NCI-H510A treated with DMSO at 0.1 percent for 48 hours (cell line): ENCODE measurements around the gene C4BPB.

Experiments
- DNase-seq: peaks from one replicate; lab custom pipeline; 2025; lab: John Stamatoyannopoulos, UW

Gene C4BPB

GRCh38 chr1:207059881-207060280 lies 28.8 kb upstream of the C4BPB start:
- DNase-seq = no peak

GRCh38 chr1:207060596-207060995 lies 28.1 kb upstream of the C4BPB start:
- DNase-seq = no peak

- DNase-seq = no peak
Observed at GRCh38 chr1:207062058-207062457, 26.6 kb upstream of the C4BPB start.

- DNase-seq = no peak
Observed at GRCh38 chr1:207063014-207063413, 25.6 kb upstream of the C4BPB start.

- DNase-seq = no peak
Observed at GRCh38 chr1:207064561-207064960, 24.1 kb upstream of the C4BPB start.

GRCh38 chr1:207067185-207067584 lies 21.5 kb upstream of the C4BPB start:
- no peak for DNase-seq

- DNase-seq = no peak
Observed at GRCh38 chr1:207067665-207068064, 21.0 kb upstream of the C4BPB start.

GRCh38 chr1:207069061-207069460 lies 19.6 kb upstream of the C4BPB start:
- no peak for DNase-seq

GRCh38 chr1:207069858-207070506 lies 18.7 kb upstream of the C4BPB start:
- DNase-seq = no peak

- DNase-seq = no peak
Observed at GRCh38 chr1:207070811-207071210, 17.8 kb upstream of the C4BPB start.

- DNase-seq = no peak
Observed at GRCh38 chr1:207071426-207071825, 17.2 kb upstream of the C4BPB start.

GRCh38 chr1:207072233-207072632 lies 16.4 kb upstream of the C4BPB start:
- DNase-seq = no peak

GRCh38 chr1:207073906-207074820 lies 14.5 kb upstream of the C4BPB start:
- no peak for DNase-seq

GRCh38 chr1:207076181-207076955 lies 12.3 kb upstream of the C4BPB start:
- no peak for DNase-seq

GRCh38 chr1:207077012-207077411 lies 11.6 kb upstream of the C4BPB start:
- no peak for DNase-seq

- DNase-seq = peak; percentile 75
Observed at GRCh38 chr1:207077470-207078377, 10.9 kb upstream of the C4BPB start.

- no peak for DNase-seq
Observed at GRCh38 chr1:207078578-207079132, 10.0 kb upstream of the C4BPB start.

GRCh38 chr1:207079706-207080241 lies 8.9 kb upstream of the C4BPB start:
- DNase-seq = no peak

- no peak for DNase-seq
Observed at GRCh38 chr1:207081088-207081487, 7.6 kb upstream of the C4BPB start.

- DNase-seq = no peak
Observed at GRCh38 chr1:207081806-207082205, 6.9 kb upstream of the C4BPB start.

GRCh38 chr1:207084232-207084631 lies 4.4 kb upstream of the C4BPB start:
- no peak for DNase-seq
